Measurements from ENCODE around the gene LRRC70.

Gene LRRC70

DNA sequence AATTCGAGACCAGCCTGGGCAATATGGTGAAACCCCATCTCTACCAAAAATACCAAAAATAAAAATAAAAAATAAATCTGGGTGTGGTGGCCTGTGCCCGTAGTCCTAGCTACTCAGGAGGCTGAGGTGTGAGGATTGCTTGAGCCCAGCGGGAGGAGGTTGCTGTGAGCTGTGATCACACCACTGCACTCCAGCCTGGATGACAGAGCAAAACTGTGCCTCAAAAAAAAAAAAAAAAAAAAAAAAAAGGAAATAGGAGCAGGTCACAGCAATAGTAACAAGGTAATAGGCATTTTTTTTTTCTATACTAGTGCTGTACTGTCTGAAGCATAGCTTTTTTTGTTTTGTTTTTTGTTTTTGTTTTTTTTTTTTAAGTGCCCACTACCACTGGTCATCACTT, 5.8 kb downstream of the LRRC70 start:
- ATAC-seq: no peak
- TF ChIP-seq CSDC2 (CRISPR knock-in tag; IDR thresholded peaks at IDR 0.05): no peak
- TF ChIP-seq ZFP30 (CRISPR knock-in tag; IDR thresholded peaks at IDR 0.05): no peak
- TF ChIP-seq ISL1 (CRISPR knock-in tag; IDR thresholded peaks at IDR 0.05): no peak
- TF ChIP-seq RARB (CRISPR knock-in tag; IDR thresholded peaks at IDR 0.05): no peak
- no peak for TF ChIP-seq GLIS3 (CRISPR knock-in tag; IDR thresholded peaks at IDR 0.05)
- no peak for TF ChIP-seq ESRRG (CRISPR knock-in tag; IDR thresholded peaks at IDR 0.05)
- no peak for TF ChIP-seq CREB5 (CRISPR knock-in tag; IDR thresholded peaks at IDR 0.05; ENCODE audit: low read depth)
- TF ChIP-seq TCF4 (CRISPR knock-in tag; IDR thresholded peaks at IDR 0.05; ENCODE audit: borderline replicate concordance): no peak
- no peak for TF ChIP-seq POU6F1 (CRISPR knock-in tag; IDR thresholded peaks at IDR 0.05; ENCODE audit: borderline replicate concordance, low read depth)
- no peak for TF ChIP-seq CSRNP3 (CRISPR knock-in tag; IDR thresholded peaks at IDR 0.05)
- TF ChIP-seq ZFP3 (CRISPR knock-in tag; IDR thresholded peaks at IDR 0.05): no peak
- no peak for TF ChIP-seq PPARA (CRISPR knock-in tag; IDR thresholded peaks at IDR 0.05; ENCODE audit: borderline replicate concordance)
- TF ChIP-seq ZNF70 (CRISPR knock-in tag; IDR thresholded peaks at IDR 0.05): no peak
- TF ChIP-seq, protein P1, sequence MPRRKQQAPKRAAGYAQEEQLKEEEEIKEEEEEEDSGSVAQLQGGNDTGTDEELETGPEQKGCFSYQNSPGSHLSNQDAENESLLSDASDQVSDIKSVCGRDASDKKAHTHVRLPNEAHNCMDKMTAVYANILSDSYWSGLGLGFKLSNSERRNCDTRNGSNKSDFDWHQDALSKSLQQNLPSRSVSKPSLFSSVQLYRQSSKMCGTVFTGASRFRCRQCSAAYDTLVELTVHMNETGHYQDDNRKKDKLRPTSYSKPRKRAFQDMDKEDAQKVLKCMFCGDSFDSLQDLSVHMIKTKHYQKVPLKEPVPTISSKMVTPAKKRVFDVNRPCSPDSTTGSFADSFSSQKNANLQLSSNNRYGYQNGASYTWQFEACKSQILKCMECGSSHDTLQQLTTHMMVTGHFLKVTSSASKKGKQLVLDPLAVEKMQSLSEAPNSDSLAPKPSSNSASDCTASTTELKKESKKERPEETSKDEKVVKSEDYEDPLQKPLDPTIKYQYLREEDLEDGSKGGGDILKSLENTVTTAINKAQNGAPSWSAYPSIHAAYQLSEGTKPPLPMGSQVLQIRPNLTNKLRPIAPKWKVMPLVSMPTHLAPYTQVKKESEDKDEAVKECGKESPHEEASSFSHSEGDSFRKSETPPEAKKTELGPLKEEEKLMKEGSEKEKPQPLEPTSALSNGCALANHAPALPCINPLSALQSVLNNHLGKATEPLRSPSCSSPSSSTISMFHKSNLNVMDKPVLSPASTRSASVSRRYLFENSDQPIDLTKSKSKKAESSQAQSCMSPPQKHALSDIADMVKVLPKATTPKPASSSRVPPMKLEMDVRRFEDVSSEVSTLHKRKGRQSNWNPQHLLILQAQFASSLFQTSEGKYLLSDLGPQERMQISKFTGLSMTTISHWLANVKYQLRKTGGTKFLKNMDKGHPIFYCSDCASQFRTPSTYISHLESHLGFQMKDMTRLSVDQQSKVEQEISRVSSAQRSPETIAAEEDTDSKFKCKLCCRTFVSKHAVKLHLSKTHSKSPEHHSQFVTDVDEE (CRISPR knock-in tag; IDR thresholded peaks at IDR 0.05): no peak

- no peak for TF ChIP-seq ESRRG (CRISPR knock-in tag; IDR thresholded peaks at IDR 0.05)
- no peak for TF ChIP-seq CREB5 (CRISPR knock-in tag; IDR thresholded peaks at IDR 0.05; ENCODE audit: low read depth)
- ATAC-seq: peak; percentile 33; the same call in 1 of the 3 replicates
These were observed 6.7 kb downstream of the LRRC70 start for GRCh38 chr5:62585306-62585705.

- TF ChIP-seq ISL1 (CRISPR knock-in tag; IDR thresholded peaks at IDR 0.05) (no peak), ZNF70 (CRISPR knock-in tag; IDR thresholded peaks at IDR 0.05) (no peak), ESRRG (CRISPR knock-in tag; IDR thresholded peaks at IDR 0.05) (no peak), ZC3H10 (CRISPR knock-in tag; IDR thresholded peaks at IDR 0.05) (no peak), CSRNP3 (CRISPR knock-in tag; IDR thresholded peaks at IDR 0.05) (no peak)
- peak; percentile 42; the same call in 2 of the 3 replicates for ATAC-seq
These were observed 7.1 kb downstream of the LRRC70 start for GRCh38 chr5:62585751-62586150.

DNA sequence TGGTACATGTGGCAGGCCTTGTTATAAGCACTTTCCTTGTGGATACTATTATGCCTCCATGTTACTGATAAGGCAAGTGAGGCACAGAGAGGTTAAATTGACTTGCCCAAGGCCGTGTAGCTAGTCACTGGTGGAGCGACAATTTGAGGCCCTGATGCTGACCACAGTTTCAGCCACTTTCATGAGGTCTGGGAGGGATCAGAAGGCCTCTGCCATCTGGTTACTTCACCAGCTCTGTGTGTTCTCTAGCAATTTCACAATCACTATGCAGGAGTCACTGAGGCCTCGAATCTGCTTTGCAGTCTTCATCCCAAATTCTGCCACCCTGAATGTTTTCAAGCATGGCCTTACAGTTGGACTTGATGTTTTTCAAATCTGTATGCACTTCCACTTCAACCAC, 9.1 kb downstream of the LRRC70 start:
- no peak for ATAC-seq

More for the DNA sequence above, 9.1 kb downstream of the LRRC70 start:
- no peak for TF ChIP-seq CREB5 (CRISPR knock-in tag; IDR thresholded peaks at IDR 0.05; ENCODE audit: low read depth)
- TF ChIP-seq, protein P1 (CRISPR knock-in tag; IDR thresholded peaks at IDR 0.05): no peak
- no peak for TF ChIP-seq ZFP30 (CRISPR knock-in tag; IDR thresholded peaks at IDR 0.05)
- TF ChIP-seq ZNF565 (CRISPR knock-in tag; conservative IDR thresholded peaks at IDR 0.05; ENCODE audit: low read depth): no peak
- TF ChIP-seq GLIS3 (CRISPR knock-in tag; IDR thresholded peaks at IDR 0.05): no peak
- no peak for TF ChIP-seq CSDC2 (CRISPR knock-in tag; IDR thresholded peaks at IDR 0.05)
- TF ChIP-seq ARNTL (CRISPR knock-in tag; IDR thresholded peaks at IDR 0.05; ENCODE audit: borderline replicate concordance, low read depth): no peak
- TF ChIP-seq ZNF8 (CRISPR knock-in tag; IDR thresholded peaks at IDR 0.05): no peak
- TF ChIP-seq OSR1 (CRISPR knock-in tag; IDR thresholded peaks at IDR 0.05): no peak
- no peak for TF ChIP-seq RARB (CRISPR knock-in tag; IDR thresholded peaks at IDR 0.05)
- no peak for TF ChIP-seq ZNF70 (CRISPR knock-in tag; IDR thresholded peaks at IDR 0.05)
- no peak for TF ChIP-seq SNAI2 (CRISPR knock-in tag; IDR thresholded peaks at IDR 0.05)

Measured in SK-N-SH treated with all-trans-retinoic acid at 6 μM for 48 hours (cell line).